Upper lobe of right lung (tissue), 1 donor: ENCODE results near the gene TTR. TPM values are rescaled to one million over a fixed set of nuclear protein-coding genes. Genes with fewer than 3 reads are reported as not detected.
A peak's percentile ranks its signal among the peaks of the same experiment; 100 is the strongest.

ENCODE experiments used
- ATAC-seq: fragments of 200-7000 bp; cut with Tn5 transposase; one replicate; pipeline ENCODE4 v1.9.1; 2020; ENCODE audit warnings: mild to moderate bottlenecking, moderate library complexity
- DNase-seq: peaks from one replicate; pipeline ENCODE4 v3.0.0-alpha.2; 2020
- H3K27ac ChIP-seq: fragments of 200-600 bp; one replicate; pipeline ENCODE4 v1.8.0; 2022
- H3K27me3 ChIP-seq: fragments of 200-600 bp; one replicate; pipeline ENCODE4 v1.8.0; 2022; ENCODE audit warnings: mild to moderate bottlenecking
- H3K36me3 ChIP-seq: fragments of 200-600 bp; one replicate; pipeline ENCODE4 v1.8.0; 2022
- H3K4me1 ChIP-seq: fragments of 200-600 bp; one replicate; pipeline ENCODE4 v1.8.0; 2022
- H3K4me3 ChIP-seq: fragments of 200-600 bp; one replicate; pipeline ENCODE4 v1.8.0; 2022; ENCODE audit warnings: mild to moderate bottlenecking
- H3K9me3 ChIP-seq: fragments of 200-600 bp; one replicate; pipeline ENCODE4 v1.8.0; 2022
- intact Hi-C: fragments of 100-400 bp; cut with DNase I; formaldehyde crosslinking; loops from one replicate; pipeline ENCODE4 v1.11.0; 2022
- total RNA-seq: library from RNA; stranded (reverse); fragmentation: NEBNext Ultra II Directional; extraction: Animal tissue kit (Norgen Biotek cat#: 25700); gene quantifications from one replicate; pipeline ENCODE4 v1.2.1, GENCODE V29; 2021
- TF ChIP-seq, protein P1 (sequence below): fragments of 200-600 bp; IDR thresholded peaks from one replicate; pipeline ENCODE4 v1.8.0; 2022; ENCODE audit warnings: antibody characterized with exemption
- donor health status: DM: no; HTN: yes; CAD: no; lungs with severe emphysema.

TTR gene
- total RNA-seq, 1 donor from 2014 or later = not detected

DNA sequence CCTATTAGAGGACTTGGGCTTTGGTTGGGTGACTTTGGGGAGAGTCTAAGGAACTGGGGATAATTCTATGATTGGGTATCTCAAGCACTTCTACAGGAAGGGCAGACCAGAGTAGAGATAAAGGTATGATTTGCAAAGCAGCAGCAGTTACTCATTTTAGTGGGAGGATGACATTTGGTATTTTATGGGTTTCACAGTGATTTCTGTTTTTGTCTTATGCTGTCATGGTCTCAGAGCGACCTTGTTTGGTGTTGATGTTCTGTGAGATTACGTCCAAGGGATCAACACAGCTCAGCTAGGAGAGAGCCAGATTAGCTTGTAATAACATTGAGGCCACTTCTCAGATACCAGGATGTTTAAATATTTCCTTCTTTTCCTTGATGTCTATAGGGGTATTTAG is 18.2 kb downstream of the TTR start:
- ATAC-seq = no peak
- Histone ChIP-seq H3K4me3 (no peak overlapping the region), H3K36me3 (no peaks in the 10 kb centered on the region), H3K27ac (no peak overlapping the region), H3K9me3 (no peaks in the 10 kb centered on the region), H3K27me3 (no peaks in the 10 kb centered on the region), H3K4me1 (no peaks in the 10 kb centered on the region)
- TF ChIP-seq, protein P1, sequence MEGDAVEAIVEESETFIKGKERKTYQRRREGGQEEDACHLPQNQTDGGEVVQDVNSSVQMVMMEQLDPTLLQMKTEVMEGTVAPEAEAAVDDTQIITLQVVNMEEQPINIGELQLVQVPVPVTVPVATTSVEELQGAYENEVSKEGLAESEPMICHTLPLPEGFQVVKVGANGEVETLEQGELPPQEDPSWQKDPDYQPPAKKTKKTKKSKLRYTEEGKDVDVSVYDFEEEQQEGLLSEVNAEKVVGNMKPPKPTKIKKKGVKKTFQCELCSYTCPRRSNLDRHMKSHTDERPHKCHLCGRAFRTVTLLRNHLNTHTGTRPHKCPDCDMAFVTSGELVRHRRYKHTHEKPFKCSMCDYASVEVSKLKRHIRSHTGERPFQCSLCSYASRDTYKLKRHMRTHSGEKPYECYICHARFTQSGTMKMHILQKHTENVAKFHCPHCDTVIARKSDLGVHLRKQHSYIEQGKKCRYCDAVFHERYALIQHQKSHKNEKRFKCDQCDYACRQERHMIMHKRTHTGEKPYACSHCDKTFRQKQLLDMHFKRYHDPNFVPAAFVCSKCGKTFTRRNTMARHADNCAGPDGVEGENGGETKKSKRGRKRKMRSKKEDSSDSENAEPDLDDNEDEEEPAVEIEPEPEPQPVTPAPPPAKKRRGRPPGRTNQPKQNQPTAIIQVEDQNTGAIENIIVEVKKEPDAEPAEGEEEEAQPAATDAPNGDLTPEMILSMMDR = no peak
- DNase-seq = no peak
- intact Hi-C loops = no loop called here

DNA sequence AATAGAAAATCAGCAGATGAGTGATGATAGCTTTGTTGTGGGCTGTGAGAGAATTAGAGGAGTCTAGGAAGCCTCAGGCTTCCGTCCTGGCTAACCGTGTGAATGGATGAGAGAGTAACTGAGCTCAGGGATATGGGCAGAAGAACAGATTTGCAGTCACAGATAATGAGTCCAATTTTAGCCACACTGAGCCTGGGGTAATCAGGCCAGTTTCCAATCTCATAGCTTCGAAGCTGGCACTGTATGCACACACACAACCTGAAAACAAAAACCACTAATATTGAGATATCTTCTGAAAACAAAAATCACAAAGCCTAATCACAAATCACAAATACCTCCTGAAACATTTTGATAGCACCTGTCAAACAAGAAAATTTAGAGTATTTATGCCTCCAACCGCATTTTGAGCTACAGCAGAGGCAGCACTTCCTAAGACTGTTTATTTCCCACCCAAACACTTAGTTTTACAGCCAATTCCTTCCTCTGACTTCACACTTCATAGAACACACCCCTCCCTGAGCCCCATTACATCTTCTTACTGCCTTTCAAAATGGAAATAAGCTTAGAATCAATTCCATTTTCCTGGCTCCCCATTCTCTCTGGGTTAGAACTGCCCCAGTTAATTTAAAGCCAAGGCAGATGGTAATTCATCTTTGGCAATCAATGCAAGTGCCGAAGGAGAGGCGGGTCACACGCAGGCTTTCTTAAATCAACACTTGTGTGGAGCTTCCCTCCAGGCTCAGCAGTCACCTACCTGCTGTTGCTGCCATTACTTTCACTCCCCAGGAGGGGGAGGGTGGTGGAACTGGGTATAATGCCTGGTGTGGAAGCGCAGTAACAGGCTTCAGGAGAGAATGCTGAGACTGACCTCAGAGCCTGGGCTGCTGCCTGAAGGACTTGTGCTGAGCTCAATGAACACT is 18.9 kb downstream of the TTR start:
- TF ChIP-seq, protein P1 = peak; percentile 18
- Histone ChIP-seq H3K4me1 (no peaks in the 10 kb centered on the region), H3K27ac (no peak overlapping the region), H3K36me3 (no peaks in the 10 kb centered on the region), H3K4me3 (no peak overlapping the region), H3K9me3 (no peaks in the 10 kb centered on the region), H3K27me3 (no peaks in the 10 kb centered on the region)
- peak; percentile 70 for ATAC-seq
- intact Hi-C loops = no loop called here
- DNase-seq = no peak

DNA sequence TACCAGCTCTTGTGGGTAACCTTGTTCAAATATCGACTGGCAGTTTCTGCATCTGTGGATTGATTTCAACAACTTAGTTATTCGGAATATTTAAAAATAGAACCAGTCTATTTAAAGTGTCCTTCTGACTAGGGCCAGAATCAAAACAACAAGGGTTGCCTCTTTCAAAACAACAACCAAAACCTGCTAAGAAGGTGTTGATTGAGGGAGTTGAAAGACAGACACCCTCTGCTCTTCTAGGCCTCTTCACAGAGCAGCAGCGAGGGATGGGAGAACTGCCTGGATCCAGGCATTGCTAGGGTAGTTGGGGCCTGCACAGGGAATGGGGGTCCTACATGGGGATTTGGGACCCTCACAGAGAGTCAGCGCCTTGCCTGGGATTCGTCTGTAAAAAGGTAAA is 19.8 kb downstream of the TTR start:
- no peaks in the 10 kb centered on the region for H3K36me3 ChIP-seq
- H3K27ac ChIP-seq = no peak overlapping the region
- no peaks in the 10 kb centered on the region for H3K27me3 ChIP-seq
- H3K9me3 ChIP-seq = no peaks in the 10 kb centered on the region
- TF ChIP-seq, protein P1 = no peak
- H3K4me1 ChIP-seq = no peaks in the 10 kb centered on the region
- intact Hi-C loops = no loop called here
- ATAC-seq (no peak), DNase-seq (no peak)
- H3K4me3 ChIP-seq = no peak overlapping the region

DNA sequence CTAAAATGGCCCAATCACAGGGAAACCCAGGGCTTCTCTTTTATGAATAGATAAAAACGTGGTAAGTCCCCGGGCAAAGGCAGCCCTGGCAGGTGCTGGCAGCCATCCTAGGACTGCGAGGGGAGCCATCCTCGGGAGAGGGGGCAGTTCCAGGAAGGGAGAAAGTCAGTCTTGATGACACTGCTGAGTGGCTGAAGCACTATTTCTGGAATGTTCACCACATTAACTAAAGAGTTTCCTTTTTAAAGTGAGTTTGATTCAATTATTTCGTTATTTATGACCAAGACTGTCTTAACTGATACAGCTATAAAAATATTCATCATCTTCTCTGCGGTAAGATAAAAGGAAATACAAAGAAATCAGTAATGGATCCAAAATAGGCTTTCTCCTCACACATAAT is 20.4 kb downstream of the TTR start:
- TF ChIP-seq, protein P1 = no peak
- Histone ChIP-seq H3K27ac (no peak overlapping the region), H3K36me3 (no peaks in the 10 kb centered on the region), H3K9me3 (no peaks in the 10 kb centered on the region), H3K27me3 (no peaks in the 10 kb centered on the region), H3K4me1 (no peaks in the 10 kb centered on the region), H3K4me3 (no peak overlapping the region)
- no peak for ATAC-seq
- DNase-seq = no peak
- intact Hi-C loops = no loop called here

DNA sequence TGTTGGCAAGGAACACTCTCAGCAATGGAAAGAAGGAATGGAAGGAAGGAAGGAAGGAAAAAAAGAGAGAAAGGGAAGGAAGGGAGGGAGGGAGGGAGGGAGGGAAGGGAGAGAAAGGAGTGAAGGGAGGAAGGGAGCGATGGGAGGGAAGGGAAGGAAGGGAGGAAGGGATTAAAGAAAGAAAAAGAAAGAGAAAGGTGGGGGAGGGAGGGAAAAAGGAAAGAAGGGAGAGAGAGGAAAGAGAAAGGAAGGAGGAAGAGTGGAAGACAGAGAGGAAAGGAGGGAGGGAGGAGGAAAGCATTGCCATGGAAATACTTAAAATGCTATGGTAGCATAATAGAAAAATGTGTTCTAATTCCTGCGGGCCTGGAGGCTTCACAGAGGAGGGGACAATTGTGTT is 22.4 kb downstream of the TTR start:
- Histone ChIP-seq H3K36me3 (no peaks in the 10 kb centered on the region), H3K27me3 (no peaks in the 10 kb centered on the region), H3K4me1 (no peaks in the 10 kb centered on the region), H3K4me3 (no peak overlapping the region), H3K27ac (no peak overlapping the region), H3K9me3 (no peaks in the 10 kb centered on the region)
- DNase-seq (no peak), ATAC-seq (no peak)
- TF ChIP-seq, protein P1 = no peak
- intact Hi-C loops = no loop called here
